GM21367 (cell line): ENCODE data around the gene BHLHE41.

ENCODE experiments used
- ATAC-seq: cut with Tn5 transposase; IDR thresholded peaks from one replicate; pipeline ENCODE4 v1.9.1; 2021; ENCODE audit not compliant: unreplicated experiment

Gene BHLHE41

DNA sequence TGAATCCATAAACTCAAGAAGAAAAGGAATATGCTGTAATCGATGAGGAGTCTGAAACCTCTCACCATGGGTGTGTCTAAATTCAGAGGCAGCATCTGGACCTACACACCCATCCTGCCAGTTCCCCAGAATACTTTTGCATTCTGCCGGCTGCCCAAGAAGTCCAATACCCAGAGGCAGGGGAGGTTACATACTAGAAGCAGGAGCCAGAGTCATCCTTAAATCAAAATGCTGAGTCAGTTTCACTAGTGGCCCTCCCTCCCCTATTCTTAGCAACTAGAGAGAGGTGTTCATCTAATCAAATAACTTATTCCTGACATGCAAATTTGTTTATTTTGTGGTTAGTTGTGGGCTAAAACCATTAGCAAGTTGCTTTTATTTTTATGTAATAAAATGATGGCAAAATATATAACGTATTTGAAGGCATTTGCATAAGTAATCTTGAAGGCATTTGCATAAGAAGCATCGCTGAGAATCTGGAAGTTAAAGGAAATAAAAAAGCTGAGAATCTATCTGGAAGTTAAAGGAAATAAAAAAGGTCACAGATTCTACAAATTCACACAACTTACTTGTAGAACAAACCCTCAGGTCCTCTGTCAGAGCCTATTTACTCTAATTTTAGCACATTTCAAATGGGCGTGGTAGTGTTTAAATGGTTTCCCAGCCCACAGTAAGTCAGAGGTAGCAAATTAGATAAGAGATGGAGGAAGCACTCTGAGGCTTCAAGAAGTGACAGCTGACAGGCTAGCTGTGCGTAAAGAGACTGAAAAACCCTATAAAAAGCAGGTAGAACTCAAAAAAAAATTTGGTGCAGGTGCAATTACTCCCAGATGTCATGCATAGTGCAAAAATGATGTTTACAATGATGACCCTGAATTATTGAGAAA, 7.8 kb downstream of the BHLHE41 start:
- no peak for ATAC-seq

DNA sequence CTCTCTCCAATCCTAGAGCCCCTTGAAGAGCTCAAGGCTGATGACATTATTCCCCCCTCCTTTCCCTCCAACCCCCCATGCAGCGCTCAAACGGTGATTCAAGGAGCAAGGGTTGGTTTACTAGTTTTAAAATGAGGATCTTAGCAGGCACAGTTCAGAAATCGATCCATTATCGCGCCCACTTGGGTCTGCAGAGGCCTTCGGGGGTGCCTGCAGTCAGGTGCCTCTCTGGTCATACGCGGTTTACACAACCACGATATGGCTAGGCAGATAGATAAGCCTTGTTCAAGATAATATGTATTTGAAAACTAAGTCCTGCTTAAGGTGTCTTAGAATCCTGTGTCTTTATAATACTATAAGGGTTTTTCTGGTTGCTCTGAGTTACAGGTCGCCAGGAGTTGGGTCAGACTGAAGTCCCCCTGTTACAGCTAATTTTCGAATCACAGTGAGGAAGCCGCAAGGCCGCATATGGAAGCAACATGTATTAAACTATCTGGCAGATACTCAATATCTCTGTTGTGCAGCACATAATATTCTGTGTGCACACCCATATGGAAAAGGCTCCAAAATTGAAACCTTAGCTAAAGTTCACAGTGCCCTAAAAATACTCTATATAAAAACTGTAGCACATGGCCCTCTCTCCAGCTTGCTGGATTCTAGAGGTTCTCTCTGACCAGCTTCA, 10.0 kb downstream of the BHLHE41 start:
- no peak for ATAC-seq

DNA sequence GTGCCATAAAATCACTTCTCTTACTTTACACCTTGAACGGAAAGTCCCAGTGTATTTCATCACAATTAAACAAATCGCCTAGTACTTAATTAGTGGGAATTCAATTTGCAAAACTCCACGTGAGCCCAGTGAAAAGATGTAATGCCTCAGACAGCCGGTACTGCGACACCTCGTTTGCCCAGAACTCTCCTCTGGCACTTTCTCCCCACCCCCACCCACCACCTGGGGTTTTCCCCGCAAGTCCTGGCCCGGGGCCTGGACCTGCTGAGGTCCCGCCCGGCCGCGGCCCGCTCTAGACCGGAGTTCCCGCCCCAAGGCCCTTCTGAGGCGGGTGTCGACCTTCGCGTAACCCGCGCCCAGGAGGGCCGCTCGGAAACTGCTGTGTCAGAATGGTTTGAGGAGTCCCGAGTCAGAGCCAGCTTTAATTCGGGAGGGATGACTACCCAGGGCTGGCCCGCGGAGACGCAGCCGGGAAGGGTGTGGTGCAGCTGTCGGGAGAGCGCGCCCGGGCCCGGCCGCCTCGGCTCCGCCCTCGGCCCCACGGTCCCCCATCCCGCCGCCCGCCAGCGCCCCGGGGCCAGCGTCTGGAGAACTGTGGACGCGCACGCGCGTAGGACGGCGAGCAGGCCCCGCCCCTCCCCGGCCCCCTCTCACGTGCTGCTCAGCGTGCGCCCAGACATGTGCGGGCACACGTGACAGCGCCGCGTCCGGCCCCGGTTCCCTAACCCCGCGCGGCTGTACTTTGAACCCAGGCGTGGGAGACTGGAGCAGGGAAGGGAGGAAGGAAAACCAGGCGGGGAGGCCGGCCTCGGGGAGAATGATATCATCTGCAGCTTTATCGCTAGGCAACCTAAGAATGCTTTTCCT, 10.8 kb downstream of the BHLHE41 start:
- peak; percentile 66 for ATAC-seq

DNA sequence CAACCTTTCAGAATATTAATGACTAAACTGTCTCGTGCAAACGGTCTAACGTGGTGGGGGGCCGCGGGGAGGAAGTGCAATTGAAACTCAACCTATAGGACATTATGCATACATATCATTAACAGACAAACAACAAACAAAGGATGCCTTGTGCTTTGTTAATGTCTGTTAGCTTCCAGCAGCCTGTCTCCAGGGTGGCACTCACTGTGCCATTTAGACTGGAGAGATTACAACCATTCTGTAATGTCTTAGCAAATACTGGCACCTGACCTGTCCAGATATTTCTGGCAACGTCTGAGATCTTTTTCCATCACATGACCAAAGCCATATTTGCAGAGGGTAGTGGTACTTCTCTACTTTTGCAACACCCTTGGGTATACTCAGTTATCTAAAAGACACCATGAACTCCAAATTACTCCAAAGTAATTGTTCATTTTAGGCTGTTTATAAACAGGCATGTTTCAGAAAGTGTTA, 11.6 kb downstream of the BHLHE41 start:
- no peak for ATAC-seq

DNA sequence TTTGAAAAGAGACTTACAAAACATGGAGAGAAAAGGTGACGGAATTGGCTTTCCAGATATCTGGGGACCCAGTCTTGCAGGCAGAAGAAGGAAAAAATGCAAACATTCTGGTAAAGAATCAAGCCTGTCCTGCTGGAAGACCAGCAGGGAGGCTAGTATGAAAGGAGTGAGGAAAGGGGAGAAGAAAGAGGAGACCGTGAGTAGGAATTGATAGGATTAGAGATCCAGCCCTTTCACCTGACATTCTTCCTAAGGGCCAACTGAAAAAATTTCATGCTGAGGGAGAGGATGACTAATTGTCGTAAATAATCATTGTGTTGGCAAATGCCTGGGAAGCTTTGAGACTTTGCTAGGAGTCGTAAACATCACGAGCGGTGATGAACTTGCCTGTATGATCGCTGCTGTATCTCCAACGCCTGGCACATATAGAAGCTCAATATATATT, 12.1 kb downstream of the BHLHE41 start:
- ATAC-seq = no peak

DNA sequence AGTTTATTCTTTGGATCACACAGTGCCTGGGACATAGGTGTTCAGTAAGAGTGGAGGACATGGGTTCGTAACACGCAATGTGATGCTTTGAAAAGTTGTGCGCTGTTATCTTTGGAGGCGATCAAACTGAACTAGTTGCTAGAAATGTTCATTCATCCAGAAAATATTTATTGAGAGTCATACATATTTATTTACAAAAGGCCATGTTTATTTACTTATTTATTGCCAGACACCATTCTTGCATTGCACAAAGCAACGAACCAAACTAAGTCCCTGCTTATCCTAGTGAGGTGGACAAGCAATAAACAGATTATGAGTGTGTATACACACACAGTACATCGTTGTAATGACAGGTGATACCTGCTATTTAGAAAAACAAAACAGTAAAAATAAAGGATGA, 12.6 kb downstream of the BHLHE41 start:
- no peak for ATAC-seq

DNA sequence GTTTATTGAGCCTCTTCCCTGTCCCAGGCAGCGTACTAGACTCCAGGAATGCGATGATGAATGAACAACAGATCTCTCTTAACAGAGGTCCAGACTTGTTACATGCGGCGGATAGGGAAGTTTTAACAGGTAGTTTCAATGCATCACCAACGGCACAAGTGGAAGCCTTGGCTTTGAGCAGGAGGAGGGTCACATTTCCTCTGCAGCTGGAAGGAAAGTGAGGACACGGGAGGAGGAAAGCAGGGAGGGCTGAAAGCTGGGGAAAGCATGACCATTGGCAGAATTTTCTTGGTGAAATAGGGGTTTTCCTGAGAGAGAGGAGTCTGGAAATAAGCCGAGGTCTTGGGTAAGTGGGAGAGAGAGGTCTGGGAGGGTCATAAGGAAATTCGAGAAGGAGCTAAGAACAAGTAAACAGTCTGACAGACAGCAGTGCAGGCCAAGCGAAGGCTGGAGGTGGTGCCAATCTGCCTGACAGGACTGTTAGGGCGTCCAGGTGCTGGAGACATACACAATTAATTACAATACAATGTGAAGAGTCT, 15.4 kb downstream of the BHLHE41 start:
- ATAC-seq = no peak

DNA sequence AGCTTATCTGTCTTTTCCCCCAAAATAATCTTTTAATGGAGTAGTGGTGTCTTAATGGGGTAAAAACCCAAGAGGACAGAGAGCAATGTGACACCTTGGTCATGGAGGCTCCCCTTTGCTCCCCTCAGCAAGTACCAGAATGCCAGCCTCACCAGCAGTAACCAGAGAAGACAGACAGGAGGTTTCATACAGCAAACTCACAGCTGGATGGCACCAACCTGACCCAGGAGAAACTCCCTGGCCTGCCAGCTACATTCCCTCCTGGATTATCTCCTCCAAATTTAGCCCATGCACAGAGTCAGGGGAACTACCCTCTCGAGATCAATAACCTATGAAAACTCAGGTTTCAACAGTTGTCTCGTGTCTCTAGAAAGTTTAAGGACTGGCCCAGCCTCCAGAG, 15.9 kb downstream of the BHLHE41 start:
- ATAC-seq = no peak

DNA sequence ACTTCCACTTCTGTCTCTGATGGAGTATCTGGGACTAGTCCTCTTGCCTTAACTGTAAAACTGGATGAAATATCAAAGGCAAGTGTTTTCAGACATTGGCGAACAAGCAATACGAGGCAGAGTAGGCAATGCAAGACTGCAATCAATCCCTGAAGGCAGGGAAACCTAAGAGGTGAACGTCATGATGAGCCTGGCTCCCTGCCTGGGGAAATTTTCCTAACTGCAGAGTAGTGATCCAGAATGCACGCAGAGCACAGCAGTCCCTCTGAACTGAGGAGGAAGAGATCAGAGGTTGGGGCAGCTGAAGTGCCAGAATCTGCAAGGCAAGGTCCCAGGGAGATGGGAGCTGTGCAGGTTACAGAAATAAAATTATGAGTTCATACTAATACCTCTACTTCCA, 18.5 kb downstream of the BHLHE41 start:
- ATAC-seq = no peak

DNA sequence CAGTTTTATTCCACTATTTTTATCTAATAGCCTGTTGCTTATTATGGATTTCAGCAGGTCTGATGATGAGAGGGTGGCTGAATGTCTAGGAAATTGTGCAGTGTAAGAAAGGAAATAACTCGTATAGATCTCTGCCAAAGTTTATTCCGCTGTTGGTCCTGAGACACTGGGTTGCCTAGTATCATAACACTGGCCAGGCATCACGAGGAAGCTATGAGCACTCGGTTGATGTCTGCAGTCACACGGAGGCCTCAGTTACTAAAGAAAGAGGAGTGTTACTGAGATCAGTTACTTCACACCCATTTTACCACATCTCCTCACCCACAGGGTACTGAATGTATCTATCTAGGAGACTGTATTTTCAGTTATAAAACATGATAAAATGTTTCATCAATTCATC, 21.9 kb downstream of the BHLHE41 start:
- no peak for ATAC-seq

DNA sequence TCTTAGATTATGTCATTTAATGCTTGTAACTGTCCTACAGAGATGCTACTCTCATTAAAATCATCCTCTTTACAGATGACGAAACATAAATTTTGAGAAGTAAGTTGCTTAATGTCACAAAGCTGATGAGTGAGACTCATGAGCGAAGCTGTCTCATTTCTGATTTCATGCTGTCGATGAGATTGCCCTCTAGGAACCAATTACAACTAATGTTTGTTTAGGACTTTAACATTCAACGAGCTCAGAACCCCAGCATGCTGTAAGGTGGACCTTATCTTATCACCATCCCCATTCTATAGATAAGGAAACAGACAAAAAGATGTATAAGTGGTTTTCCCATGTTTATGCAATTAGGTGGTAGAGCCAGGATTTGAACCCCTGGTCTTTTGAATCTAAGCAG, 23.1 kb downstream of the BHLHE41 start:
- no peak for ATAC-seq

DNA sequence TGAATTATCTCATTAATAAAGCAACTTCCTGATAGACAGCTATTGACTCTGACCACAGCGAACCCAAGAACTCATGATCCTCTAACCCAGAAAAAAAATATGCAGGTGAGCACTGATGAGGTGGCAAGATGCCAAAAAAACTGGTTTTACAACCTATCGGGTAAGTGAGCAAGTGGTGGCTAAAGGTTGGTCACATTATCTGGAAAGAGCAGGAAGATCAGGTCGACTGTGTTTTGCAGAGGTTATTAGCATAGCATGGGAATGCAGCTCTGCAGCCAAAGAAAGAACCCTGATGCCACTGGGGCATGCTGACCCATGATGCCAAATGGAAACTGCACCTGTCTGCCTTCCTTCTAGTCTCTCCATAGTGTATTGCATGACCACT, 23.5 kb downstream of the BHLHE41 start:
- no peak for ATAC-seq

DNA sequence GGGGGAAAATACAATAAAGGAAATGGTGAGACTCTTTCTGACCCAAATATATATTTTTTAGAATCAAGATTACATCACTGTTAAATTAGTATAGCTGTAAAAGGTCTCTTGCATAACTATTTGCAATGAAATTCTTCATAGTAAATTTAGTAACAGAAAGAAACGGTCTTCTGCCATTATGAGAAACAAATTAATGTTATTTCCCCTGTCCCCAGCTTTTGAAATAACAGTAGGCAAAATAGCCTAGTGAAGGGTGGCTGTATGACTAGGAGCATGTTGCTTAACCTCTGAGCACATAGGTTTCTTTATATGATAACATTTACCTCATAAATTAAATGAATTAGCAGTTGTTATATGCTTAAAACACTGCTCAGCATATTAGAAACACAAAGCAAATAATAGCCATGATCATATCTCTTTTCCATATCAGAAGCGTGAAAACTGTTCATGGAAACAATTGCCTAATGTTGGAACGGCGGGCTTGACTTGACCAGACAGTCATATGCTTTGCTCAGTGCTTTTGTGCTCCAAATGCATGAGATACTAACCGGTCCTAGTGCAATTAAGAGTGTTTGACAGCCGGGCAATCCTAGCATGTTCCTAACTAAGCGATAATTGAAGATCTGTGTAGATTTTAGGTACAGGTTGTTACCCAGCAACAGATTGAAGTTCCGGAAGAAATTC, 24.0 kb downstream of the BHLHE41 start:
- no peak for ATAC-seq

DNA sequence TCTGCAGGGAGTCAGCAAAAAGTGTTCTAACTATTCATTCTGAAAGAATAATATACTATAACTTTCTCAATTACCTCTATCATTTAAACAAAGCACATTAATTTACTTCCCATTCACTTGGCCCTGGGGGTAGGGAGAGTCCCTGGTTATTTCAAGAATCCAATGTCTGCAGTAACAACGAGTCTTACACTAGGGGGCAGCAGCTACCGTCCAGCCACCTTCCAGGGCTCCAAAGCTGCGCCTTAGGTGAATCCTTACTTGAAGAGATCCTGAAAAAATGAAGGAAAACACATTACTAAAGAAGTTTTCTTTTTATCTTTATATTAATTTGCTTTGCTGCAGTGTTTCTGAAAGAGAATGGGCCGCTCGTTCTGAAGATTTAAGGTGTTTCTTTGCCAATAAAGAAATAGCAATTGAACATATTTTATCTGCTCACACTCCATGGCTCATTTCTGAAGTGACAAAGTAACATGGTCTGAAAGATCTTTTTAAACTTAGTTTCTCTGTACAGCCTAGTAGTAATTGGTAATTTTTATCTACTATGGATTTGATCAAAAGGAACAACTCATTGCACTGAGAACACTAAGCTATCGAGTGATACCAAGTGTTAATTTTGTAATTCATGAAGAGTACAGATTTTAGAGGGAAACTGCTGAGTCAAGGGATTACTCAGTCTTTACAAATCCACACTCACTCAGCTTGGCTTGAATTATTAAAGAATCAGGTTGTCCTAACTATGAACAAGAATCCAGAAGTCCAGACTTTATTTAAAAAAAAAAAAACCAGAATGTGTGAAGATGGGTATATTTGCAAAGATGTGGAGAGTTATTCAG, 27.6 kb downstream of the BHLHE41 start:
- ATAC-seq = peak; percentile 60

DNA sequence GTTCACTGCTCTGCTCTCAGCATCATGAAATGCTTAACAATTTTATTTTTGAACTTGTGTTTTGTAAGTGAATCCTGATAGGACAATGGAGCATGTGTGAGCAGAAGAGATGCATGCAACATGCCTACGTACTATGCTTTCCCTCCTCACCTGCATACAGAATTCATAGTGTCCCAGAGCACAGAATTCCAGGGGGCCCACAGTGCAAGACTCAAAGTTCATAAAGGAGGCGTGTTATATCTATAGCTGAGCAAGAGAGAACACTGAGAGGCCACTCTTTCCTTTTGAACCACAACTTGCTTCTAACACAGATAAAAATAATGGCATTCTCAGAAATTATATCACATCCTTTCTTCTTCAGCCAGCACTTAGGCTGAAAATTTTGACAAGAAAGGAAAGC, 28.8 kb downstream of the BHLHE41 start:
- no peak for ATAC-seq

DNA sequence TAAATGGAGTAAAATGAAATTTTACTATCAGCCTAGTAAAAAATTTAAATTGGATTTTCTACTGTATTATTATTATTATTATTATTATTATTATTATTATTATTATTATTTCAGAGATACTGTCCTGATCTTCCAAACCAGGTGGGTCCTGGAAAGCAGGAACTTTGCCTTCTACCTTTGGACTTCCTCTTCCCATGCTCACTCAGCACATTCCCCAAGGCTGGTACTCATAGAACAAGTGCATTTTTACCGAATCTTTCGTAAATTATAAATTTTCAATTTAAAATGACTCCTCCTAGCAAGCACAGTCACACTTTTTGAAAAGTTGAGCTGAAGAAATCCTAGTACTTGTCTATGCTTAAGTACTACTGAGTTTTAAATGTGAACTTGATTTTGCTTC, 29.7 kb downstream of the BHLHE41 start:
- ATAC-seq = no peak

DNA sequence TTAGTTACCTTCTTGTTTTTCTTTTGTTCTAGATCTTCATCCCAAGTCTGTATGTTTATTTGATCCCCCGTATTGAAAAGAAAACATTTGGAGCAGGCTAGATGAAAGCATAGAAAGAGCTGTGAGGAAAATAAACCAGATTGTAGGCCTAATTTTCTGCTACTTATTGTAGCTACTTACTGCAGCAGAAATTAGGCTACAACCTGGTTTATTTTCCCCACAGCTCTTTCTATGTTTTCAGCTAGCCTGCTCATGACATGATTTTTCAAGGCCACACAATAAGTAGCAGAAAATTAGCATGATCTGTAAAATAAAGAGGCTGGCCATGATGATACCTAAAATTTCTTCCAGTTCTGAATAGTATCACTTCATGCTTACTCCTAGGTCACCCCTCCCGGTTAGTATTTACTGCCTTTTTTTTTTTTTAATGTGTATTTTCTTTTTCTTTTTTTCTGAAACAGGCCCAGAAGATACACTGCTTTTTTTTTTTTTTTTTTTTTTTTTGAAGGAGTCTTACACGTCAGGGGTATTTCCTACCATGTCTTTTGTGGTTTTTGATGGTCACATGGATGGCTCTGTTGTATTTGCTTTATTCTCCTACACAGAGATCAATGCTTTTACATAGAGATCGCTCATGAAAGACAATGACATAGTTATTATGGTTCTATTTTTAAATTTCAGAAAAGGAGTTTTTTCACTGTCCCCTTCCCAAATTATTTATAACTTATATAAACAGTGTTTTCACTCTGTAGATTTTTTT, 32.3 kb downstream of the BHLHE41 start:
- ATAC-seq = no peak

DNA sequence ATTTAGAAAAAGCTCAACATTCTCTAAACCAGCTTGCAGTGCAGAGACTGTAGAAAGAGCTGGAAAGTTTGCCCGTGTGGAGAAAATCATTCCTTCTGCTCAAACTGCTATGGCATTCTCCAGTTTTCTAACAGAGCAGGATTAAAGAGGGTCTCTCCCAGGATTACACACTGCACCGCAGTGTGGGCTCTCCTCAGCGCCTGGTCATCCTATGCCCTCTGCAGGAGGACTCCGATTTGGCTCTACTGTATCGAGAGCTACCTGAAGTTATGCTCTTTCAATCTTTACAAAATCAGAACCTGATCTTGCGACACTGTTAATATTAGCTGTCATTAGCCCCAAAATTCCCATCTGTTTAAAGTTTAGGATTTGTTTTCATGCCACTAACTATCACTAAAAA, 33.0 kb downstream of the BHLHE41 start:
- ATAC-seq = no peak
